GM18519 (cell line): ENCODE measurements around the gene ADAM19.
"Not testable (repeated sequence)": the region's sequence is repeated elsewhere in the genome, so short reads cannot be mapped to it uniquely, and the experiment has no call there.

Source experiments
- ATAC-seq: cut with Tn5 transposase; IDR thresholded peaks from one replicate; pipeline ENCODE4 v1.9.1; 2021; ENCODE audit warnings: mild to moderate bottlenecking, moderate library complexity; ENCODE audit not compliant: unreplicated experiment, low FRiP score

ADAM19 gene

GRCh38 chr5:157491471-157491995 lies 84.0 kb downstream of the ADAM19 start:
- no peak for ATAC-seq

DNA sequence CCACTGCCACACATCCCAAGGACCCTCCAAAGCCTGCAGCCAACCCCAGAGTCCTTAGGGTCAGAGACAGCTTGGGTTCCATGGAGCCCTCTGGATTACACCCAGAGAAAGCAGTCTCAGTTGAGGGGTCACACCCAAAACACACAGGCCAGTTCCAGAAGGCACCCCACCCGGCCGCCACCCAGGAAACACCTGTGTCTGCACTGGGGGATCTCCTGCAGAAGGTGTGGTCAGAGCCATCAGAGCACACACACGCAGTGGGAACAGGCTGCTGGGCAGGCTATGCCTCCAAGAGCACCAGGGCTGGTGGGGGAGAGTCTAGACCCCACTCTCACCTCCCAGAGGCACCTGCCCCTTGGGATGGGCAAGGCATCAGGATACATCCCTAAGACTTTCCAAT lies 88.2 kb downstream of the ADAM19 start:
- no peak for ATAC-seq

DNA sequence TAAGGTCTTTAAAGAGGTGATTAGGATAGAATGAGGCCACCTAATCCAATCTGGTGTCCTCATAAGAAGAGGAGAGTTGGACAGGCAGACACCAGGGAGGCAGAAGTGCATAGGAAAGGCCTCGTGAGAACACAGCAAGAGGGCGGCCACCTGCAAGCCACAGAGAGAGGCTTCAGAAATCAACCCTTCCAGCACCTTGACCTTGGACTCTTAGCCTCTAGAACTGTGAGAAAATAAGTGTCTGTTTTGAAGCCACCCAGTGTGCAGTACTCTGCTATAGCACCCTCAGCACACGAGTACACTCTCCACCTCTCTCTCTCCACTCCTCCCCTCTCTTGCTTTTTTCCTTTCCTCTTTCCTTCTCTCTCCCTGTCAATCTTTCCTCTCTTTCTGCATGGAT lies 88.7 kb downstream of the ADAM19 start:
- ATAC-seq: no peak

- no peak for ATAC-seq
Measured at GRCh38 chr5:157486221-157486681, 89.3 kb downstream of the ADAM19 start.

DNA sequence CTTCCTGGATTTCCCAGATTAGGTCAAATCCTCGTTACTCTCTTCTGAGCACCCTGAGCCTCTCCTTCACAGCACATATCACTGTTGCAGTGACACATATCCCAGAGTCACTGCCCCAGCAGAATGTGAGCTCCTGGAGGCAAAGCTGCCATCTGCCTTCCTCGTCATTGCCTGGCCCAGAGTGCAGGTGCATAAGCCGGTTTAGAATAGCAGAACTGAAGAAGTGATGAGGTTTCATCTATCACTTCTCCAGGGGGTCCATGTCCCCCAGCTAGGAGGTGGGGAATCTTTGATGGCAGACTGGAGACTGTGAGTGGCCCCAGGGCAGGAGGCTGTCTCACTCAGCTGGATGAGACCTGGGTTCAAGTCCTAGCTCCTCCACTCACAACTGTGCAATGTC lies 89.8 kb downstream of the ADAM19 start:
- no peak for ATAC-seq

DNA sequence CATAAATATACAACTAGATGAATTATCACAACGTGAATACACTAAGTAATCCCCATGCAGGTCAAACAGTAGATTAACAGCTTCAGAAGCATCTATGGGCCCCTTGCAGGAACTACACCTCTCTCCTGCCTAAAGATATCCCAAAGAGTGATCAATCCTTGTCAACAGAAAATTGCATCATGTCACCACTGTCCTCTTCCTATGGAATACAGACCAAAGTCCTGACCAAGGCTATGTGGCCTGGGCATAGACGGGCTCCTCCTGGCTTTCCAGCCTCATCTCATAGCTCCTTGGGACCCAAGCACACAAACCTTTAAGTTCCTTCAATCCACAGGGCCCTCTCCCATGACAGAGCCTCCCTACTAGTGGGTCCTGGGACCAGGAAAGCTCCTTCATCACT lies 90.2 kb downstream of the ADAM19 start:
- ATAC-seq: no peak

- no peak for ATAC-seq
Measured at GRCh38 chr5:157484768-157485167, 90.8 kb downstream of the ADAM19 start.

GRCh38 chr5:157482702-157483101 lies 92.9 kb downstream of the ADAM19 start:
- not testable (repeated sequence) for ATAC-seq

DNA sequence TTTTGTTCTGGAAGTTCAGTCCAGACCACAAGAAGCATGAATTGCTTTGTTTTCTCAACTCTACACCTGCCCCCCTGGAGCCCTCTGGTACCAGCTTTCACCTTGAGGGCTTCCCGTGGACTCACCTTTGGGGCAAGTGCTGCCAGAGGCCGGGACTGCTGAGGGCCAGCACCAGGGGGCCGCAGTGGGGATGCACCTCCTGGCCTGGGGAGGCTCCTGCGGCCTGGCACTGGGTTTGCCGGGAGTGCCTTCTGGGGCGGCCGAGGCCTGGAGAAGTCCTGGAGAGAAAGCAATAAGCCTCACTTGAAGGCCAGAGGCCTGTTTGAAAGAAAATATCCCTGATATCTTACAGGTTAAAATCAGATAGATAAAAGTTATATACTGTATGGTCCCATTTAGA lies 93.9 kb downstream of the ADAM19 start:
- no peak for ATAC-seq

DNA sequence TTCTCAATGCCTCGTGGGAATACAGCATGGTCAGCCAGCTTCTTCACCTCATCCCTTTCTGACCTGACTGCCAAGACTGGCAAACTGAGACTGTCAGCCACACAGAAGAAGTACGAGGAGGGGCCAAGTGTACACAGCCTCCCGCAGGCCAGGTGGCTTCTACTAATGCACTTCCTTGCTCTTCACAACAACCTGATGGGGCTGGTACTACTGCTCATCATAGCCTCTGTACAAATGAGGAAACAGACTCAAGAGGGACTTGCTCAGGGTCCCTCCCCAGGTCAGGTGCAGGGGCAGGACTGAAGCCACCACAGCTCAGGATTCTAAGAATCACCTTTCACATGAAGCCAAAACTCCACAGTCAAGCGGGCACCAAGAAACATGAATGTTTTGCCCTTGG lies 94.3 kb downstream of the ADAM19 start:
- no peak for ATAC-seq

GRCh38 chr5:157479612-157480510 lies 95.7 kb downstream of the ADAM19 start:
- no peak for ATAC-seq

DNA sequence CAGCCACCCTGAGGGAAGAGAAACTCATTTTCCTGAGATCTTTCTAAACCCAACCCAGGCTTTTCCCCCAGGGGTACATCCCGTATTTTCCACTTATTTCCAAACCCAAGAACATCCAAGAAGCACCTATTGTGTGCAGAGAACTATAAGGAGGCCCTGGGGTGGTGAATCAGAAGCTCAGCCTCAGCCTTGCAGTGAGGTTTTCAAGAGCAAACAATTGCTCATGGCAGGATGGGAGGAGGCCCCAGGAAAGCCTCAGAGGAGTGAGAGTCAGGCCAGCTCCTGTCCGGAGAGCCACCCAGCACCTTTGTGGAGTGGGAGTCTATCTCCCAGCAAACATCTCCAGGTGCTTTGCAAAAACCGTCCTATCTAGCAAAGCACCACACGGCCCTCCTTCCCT lies 96.4 kb downstream of the ADAM19 start:
- ATAC-seq: no peak

DNA sequence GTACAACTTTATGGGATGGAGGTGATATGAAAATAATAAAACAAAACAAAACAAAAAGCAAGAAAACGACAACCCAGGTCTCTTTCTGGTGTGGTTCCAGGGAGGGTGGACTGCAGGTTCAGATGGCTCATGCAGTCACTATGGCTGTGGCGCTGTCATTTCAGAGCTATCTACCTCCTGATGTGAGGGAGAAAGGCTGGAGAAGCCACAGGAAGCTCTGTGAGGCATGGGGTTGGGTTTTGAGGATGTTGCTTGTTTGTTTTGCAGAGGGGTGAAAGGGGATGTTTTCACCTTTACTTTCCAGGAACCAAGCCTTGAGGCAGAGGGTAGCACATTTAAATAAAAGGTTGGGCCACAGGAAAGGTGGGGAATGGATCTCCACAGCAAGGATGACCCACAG lies 96.8 kb downstream of the ADAM19 start:
- ATAC-seq: no peak

DNA sequence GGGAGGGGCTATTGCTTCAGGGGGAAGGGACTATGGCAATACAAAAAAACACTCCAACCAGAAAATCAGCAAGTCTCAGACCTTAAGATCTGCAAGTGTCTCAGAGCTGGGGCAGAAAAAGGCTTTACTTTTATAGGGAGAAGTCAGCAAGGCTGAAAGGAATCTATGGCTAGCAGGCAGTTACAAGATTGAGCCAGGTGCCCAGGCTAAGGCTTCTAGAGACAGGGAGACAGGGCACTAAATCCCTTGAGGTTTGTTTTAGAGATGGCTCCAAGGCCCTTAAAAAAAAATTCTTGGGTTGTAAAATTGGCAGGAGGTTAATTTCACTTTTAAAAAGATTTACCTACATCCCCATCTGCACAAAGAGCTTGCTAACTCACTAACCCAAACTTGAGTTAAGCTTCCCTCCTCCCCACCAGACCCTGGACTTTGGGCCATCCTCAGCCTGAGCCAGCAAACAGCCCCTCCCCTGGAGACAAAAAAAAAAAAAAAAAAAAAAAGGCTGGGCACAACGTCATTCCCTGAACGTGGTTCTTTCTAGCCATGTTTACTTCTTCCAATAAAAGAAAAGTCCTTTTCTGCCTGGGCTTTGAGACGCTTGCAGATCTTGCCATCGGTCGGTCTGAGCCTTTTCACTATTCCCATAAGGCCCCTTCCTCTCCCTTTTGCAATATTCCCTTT lies 97.6 kb downstream of the ADAM19 start:
- no peak for ATAC-seq

- ATAC-seq: peak; percentile 52
Measured at GRCh38 chr5:157476702-157477408, 98.7 kb downstream of the ADAM19 start.

- ATAC-seq: no peak
Measured at GRCh38 chr5:157475432-157475831, 100.1 kb downstream of the ADAM19 start.

- no peak for ATAC-seq
Measured at GRCh38 chr5:157473383-157474320, 101.9 kb downstream of the ADAM19 start.

DNA sequence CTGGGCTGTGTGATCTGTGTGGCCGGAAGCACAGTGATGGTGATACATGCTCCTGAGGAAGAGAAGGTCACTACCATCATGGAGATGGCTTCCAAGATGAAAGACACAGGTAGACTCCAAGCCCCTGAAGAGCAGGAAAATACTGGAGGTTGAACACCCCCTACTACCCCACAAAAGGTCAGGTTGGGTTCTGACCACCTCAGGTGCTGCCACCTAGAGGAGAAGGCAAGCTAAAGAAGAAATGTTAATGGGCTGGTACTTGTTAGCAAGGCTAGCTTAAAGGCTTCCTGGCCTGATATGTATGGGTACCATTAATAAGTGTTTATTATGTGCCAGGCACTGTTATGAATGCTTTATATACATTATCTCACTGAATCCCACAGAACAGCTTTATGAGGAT lies 103.9 kb downstream of the ADAM19 start:
- ATAC-seq: no peak

GRCh38 chr5:157470631-157471030 lies 104.9 kb downstream of the ADAM19 start:
- ATAC-seq: no peak

- ATAC-seq: no peak
Measured at GRCh38 chr5:157469687-157470086, 105.9 kb downstream of the ADAM19 start.
